Choroid plexus epithelial cell (primary cell): Measurements from ENCODE around the gene PXDC1.
"Not testable (repeated sequence)": the region's sequence is repeated elsewhere in the genome, so short reads cannot be mapped to it uniquely, and the experiment has no call there.

ENCODE experiments used
- DNase-seq: peaks from one replicate; pipeline ENCODE4 v3.0.0-alpha.2; 2010; ENCODE audit warnings: low read depth
- H3K4me3 ChIP-seq: 2 replicates; pipeline ENCODE4 v1.5.1; 2011; ENCODE audit warnings: low read depth, mild to moderate bottlenecking, control low read depth, low read length, moderate library complexity
- CTCF ChIP-seq: conservative IDR thresholded peaks from 2 replicates; pipeline ENCODE4 v1.5.1; 2011; ENCODE audit warnings: low read depth, mild to moderate bottlenecking, control low read depth, inconsistent platforms, low read length, moderate library complexity

The PXDC1 gene

DNA sequence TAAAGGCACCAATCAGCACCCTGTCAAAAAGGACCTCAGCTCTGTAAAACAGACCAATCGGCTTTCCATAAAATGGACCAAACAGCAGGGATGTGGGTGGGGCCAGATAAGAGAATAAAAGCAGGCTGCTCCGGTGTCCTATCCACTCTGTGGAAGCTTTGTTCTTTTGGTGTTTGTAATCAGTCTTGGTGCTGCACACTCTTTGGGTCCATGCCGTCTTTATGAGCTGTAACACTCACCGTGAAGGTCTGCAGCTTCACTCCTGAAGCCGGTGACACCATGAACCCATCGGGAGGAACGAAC lies 7.3 kb upstream of the PXDC1 start:
- no peak for DNase-seq
- no peak for TF ChIP-seq CTCF
- no peak overlapping the region for H3K4me3 ChIP-seq

DNA sequence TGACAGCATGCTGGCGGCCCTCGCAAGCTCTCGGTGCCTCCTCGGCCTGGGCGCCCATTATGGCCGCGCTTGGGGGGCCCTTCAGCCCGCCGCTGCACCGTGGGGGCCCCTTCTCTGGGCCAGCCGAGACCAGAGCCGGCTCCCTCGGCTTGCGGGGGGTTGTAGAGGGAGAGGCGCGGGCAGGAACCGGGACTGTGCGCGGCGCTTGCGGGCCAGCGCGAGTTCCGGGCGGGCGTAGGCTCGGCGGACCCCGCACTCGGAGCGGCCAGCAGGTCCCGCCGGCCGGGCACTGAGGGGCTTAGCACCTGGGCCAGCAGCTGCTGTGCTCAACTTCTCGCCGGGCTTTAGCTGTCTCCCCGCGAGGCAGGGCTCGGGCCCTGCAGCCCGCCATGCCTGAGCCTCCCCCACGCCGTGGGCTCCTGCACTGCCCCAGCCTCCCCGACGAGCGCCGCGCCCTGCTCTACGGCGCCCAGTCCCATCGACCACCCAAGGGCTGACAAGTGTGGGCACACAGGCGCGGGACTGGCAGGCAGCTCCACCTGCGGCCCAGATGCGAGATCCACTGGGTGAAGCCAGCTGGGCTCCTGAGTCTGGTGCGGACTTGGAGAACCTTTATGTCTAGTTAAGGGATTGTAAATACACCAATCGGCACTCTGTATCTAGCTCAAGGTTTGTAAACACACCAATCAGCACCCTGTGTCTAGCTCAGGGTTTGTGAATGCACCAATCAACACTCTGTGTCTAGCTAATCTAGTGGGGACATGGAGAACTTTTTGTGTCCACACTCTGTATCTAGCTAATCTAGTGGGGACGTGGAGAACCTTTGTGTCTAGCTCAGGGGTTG lies 6.7 kb upstream of the PXDC1 start:
- DNase-seq: not testable (repeated sequence)

GRCh38 chr6:3757241-3757641 lies 5.7 kb upstream of the PXDC1 start:
- DNase-seq: no peak
- TF ChIP-seq CTCF: no peak

More for the DNA sequence above, 6.7 kb upstream of the PXDC1 start:
- H3K4me3 ChIP-seq: not testable (repeated sequence)

DNA sequence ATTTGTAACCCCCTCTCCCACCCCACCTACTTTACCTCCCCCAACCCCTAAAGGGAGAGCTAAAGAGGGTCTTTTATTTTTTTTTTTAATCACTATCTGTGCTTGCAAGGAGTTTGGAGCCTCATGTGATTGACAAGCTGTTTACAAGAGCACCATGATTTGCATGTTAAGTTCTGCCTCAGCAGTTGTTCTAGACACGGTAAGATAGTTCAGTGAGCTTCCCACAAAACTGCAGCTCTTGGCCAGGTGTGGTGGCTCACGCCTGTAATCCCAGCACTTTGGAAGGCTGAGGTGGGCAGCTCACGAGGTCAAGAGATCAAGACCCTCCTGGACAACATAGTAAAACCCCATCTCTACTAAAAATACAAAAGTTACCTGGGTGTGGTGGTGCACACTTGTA lies 5.0 kb upstream of the PXDC1 start:
- no peak for DNase-seq
- no peak for TF ChIP-seq CTCF
- H3K4me3 ChIP-seq: no peak overlapping the region

More at GRCh38 chr6:3757241-3757641, 5.7 kb upstream of the PXDC1 start:
- no peak overlapping the region for H3K4me3 ChIP-seq

- H3K4me3 ChIP-seq: no peak overlapping the region
- no peak for TF ChIP-seq CTCF
- no peak for DNase-seq
Measured at GRCh38 chr6:3755637-3756545, 4.4 kb upstream of the PXDC1 start.

GRCh38 chr6:3754776-3755175 lies 3.3 kb upstream of the PXDC1 start:
- H3K4me3 ChIP-seq: no peak overlapping the region
- no peak for TF ChIP-seq CTCF
- DNase-seq: no peak

DNA sequence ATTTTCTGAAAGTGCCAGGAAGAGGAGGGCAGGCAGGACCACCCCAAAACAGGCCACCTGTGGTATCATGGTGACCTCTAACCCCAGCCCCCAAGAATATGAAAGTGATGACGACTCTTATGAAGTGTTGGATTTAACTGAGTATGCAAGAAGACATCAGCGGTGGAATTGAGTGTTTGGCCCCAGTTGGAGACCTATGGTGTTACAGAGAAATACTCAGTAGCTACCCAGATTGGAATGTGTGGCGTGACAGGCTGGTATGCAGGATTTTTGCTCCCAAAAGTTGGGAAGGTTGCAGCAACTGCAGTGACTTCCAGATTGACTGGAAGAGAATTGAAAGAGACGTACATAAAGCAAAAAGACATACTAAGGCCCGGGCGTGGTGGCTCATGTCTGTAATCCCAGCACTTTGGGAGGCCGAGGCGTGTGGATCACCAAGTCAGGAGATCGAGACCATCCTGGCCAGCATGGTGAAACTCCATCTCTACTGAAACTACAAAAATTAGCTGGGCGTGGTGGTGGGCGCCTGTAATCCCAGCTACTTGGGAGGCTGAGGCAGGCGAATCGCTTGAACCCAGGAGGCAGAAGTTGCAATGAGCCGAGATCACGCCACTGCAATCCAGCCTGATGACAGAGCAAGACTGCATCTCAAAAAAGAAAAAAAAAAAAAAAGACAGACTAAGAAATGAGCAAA lies 2.7 kb upstream of the PXDC1 start:
- H3K4me3 ChIP-seq: not testable (repeated sequence)

More for the DNA sequence above, 2.7 kb upstream of the PXDC1 start:
- not testable (repeated sequence) for DNase-seq
